Measurements from ENCODE around the gene AKAP7.

AKAP7 gene

DNA sequence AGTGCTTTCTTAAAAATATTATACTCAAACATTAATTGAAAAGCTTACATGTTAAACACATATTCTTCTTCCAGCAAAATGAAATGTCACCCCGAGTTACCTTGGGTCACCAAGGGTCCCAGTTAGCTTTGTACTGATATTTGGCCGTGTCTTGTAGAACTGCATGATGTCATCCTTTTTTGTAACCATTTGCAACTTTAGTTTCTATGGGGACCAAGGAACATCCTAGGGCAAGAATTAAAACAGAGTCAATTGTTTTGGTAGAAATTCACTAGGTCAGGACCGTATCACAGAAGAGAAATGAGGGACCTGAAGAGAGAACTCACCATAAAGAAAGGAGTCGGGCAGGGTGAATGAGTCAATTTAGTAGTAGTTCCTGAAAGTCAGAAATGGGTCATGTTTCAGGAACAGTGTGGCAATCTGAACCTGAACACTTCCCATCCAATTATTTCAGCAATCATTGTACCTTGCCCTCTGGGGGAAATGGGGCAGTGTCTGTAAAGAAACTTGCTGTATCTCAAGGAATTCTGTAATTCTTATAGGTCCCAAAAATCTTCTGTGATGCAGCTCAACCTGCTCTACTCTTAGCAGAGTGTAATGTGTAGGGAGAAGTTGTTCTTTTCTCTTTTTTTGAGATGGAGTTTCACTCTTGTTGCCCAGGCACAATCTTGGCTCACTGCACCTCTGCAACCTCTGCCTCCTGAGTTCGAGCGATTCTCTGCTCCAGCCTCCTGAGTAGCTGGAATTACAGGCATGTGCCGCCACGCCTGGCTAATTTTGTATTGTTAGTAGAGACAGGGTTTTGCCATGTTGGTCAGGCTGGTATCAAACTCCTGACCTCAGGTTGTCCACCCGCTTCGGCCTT is 5.3 kb upstream of the AKAP7 start:
- Histone ChIP-seq H3K4me2 (ENCODE audit: insufficient read depth, low read length) (no peak overlapping the region), H3K27me3 (ENCODE audit: insufficient read depth, low read length, poor library complexity) (no peaks in the 10 kb centered on the region), H3K9ac (ENCODE audit: low read depth, low read length) (no peak overlapping the region), H2AFZ (ENCODE audit: low read depth, low read length) (no peak overlapping the region), H3K27ac (ENCODE audit: low read length) (no peak overlapping the region), H3K9me3 (ENCODE audit: insufficient read depth, low read length, severe bottlenecking) (no peaks in the 10 kb centered on the region), H3K4me3 (ENCODE audit: low read depth in 1 of 2, low read length in 2 of 2) (no peak overlapping the region), H3K36me3 (ENCODE audit: insufficient read depth, low read length) (no peaks in the 10 kb centered on the region), H4K20me1 (ENCODE audit: insufficient read depth, low read length) (no peaks in the 10 kb centered on the region), H3K4me1 (ENCODE audit: insufficient read depth, low read length) (peaks cover 12% of the 10 kb centered on the region), H3K79me2 (ENCODE audit: insufficient read depth, low read length) (no peaks in the 10 kb centered on the region)
- TF ChIP-seq, protein P1, sequence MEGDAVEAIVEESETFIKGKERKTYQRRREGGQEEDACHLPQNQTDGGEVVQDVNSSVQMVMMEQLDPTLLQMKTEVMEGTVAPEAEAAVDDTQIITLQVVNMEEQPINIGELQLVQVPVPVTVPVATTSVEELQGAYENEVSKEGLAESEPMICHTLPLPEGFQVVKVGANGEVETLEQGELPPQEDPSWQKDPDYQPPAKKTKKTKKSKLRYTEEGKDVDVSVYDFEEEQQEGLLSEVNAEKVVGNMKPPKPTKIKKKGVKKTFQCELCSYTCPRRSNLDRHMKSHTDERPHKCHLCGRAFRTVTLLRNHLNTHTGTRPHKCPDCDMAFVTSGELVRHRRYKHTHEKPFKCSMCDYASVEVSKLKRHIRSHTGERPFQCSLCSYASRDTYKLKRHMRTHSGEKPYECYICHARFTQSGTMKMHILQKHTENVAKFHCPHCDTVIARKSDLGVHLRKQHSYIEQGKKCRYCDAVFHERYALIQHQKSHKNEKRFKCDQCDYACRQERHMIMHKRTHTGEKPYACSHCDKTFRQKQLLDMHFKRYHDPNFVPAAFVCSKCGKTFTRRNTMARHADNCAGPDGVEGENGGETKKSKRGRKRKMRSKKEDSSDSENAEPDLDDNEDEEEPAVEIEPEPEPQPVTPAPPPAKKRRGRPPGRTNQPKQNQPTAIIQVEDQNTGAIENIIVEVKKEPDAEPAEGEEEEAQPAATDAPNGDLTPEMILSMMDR (IDR thresholded peaks at IDR 0.05; ENCODE audit: borderline replicate concordance, extremely low read depth, low read length, poor library complexity, severe bottlenecking) = no peak
- no peak for TF ChIP-seq EZH2 (IDR thresholded peaks at IDR 0.05; ENCODE audit: borderline replicate concordance, low read depth, low read length, severe bottlenecking)
- DNase-seq (no peak), ATAC-seq (ENCODE audit: insufficient read depth, low read depth) (no peak)

DNA sequence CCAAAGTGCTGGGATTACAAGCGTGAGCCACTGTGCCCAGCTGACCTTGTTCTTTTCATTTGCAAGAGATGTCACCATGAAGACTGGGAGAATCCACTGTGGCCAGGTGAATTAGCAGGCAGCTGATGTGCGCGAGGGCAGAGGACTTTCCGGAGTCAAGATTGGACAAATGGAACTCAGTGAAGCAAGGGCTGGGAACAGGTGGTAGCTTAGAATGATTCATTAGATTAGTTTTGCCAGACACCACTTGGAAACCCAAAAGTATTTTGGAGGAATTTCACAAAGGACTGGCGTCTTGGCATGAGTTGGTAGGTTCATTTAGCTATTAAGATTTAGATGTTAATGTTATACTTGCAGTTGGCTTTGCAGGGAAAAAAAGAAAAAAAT is 4.7 kb upstream of the AKAP7 start:
- no peaks in the 10 kb centered on the region for H3K79me2 ChIP-seq (ENCODE audit: insufficient read depth, low read length)
- H3K27ac ChIP-seq (ENCODE audit: low read length) = no peak overlapping the region
- peaks cover 13% of the 10 kb centered on the region for H3K4me1 ChIP-seq (ENCODE audit: insufficient read depth, low read length)
- H3K27me3 ChIP-seq (ENCODE audit: insufficient read depth, low read length, poor library complexity) = no peaks in the 10 kb centered on the region
- no peaks in the 10 kb centered on the region for H4K20me1 ChIP-seq (ENCODE audit: insufficient read depth, low read length)
- H3K9me3 ChIP-seq (ENCODE audit: insufficient read depth, low read length, severe bottlenecking) = no peaks in the 10 kb centered on the region
- DNase-seq = no peak
- H3K4me3 ChIP-seq (ENCODE audit: low read depth in 1 of 2, low read length in 2 of 2) = no peak overlapping the region
- H2AFZ ChIP-seq (ENCODE audit: low read depth, low read length) = no peak overlapping the region
- no peak for ATAC-seq (ENCODE audit: insufficient read depth, low read depth)
- no peak overlapping the region for H3K4me2 ChIP-seq (ENCODE audit: insufficient read depth, low read length)
- no peaks in the 10 kb centered on the region for H3K36me3 ChIP-seq (ENCODE audit: insufficient read depth, low read length)
- no peak for TF ChIP-seq EZH2 (IDR thresholded peaks at IDR 0.05; ENCODE audit: borderline replicate concordance, low read depth, low read length, severe bottlenecking)
- TF ChIP-seq, protein P1 (IDR thresholded peaks at IDR 0.05; ENCODE audit: borderline replicate concordance, extremely low read depth, low read length, poor library complexity, severe bottlenecking) = no peak
- no peak overlapping the region for H3K9ac ChIP-seq (ENCODE audit: low read depth, low read length)

DNA sequence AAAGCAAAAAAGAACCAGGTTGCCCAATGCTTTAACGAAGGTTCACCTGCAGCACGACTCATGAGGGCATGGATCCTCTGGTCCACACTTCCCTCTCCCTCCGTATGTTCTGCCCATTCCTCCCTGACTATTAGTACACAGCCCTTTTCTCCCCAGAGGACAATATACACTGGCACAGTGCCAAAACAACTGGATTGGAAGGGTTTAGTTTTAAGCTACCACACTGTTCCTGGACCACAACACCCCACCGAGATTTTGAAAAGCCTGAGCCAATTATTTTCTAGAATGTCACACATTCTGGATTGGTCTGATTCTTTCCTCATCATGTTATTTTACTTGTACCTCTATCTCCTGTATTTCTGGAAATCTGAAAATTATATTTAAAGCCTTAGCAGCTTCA is 2.9 kb upstream of the AKAP7 start:
- H3K79me2 ChIP-seq (ENCODE audit: insufficient read depth, low read length) = no peaks in the 10 kb centered on the region
- H3K27me3 ChIP-seq (ENCODE audit: insufficient read depth, low read length, poor library complexity) = no peaks in the 10 kb centered on the region
- no peaks in the 10 kb centered on the region for H4K20me1 ChIP-seq (ENCODE audit: insufficient read depth, low read length)
- no peak overlapping the region for H2AFZ ChIP-seq (ENCODE audit: low read depth, low read length)
- no peak overlapping the region for H3K4me3 ChIP-seq (ENCODE audit: low read depth in 1 of 2, low read length in 2 of 2)
- H3K27ac ChIP-seq (ENCODE audit: low read length) = no peak overlapping the region
- H3K4me2 ChIP-seq (ENCODE audit: insufficient read depth, low read length) = no peak overlapping the region
- H3K4me1 ChIP-seq (ENCODE audit: insufficient read depth, low read length) = peaks cover 23% of the 10 kb centered on the region
- no peaks in the 10 kb centered on the region for H3K9me3 ChIP-seq (ENCODE audit: insufficient read depth, low read length, severe bottlenecking)
- no peak for TF ChIP-seq EZH2 (IDR thresholded peaks at IDR 0.05; ENCODE audit: borderline replicate concordance, low read depth, low read length, severe bottlenecking)
- TF ChIP-seq, protein P1 (IDR thresholded peaks at IDR 0.05; ENCODE audit: borderline replicate concordance, extremely low read depth, low read length, poor library complexity, severe bottlenecking) = no peak
- H3K36me3 ChIP-seq (ENCODE audit: insufficient read depth, low read length) = no peaks in the 10 kb centered on the region
- DNase-seq (no peak), ATAC-seq (ENCODE audit: insufficient read depth, low read depth) (no peak)
- no peak overlapping the region for H3K9ac ChIP-seq (ENCODE audit: low read depth, low read length)
